HAP-1 (cell line): Measurements from ENCODE around the gene HNRNPK.
A peak's percentile ranks its signal among the peaks of the same experiment; 100 is the strongest.

Experiments used
- DNase-seq, 2 experiments: peaks; one replicate each; pipeline ENCODE4 v3.0.0-alpha.2; 2016 to 2020; ENCODE audit warnings: low spot score in 2 of 2
- H3K27me3 ChIP-seq: fragments of 250-450 bp; sonication (Bioruptor Pico); 2 replicates; pipeline ENCODE4 v1.5.1; 2020; ENCODE audit warnings: low read depth, mild to moderate bottlenecking, moderate library complexity
- H3K36me3 ChIP-seq: fragments of 250-450 bp; sonication (Bioruptor Pico); replicated peaks from 2 replicates; pipeline ENCODE4 v1.5.1; 2020; ENCODE audit warnings: mild to moderate bottlenecking
- H3K4me1 ChIP-seq: fragments of 250-450 bp; sonication (Bioruptor Pico); 2 replicates; pipeline ENCODE4 v1.5.1; 2020; ENCODE audit warnings: mild to moderate bottlenecking
- H3K4me3 ChIP-seq: fragments of 250-450 bp; sonication (Bioruptor Pico); 2 replicates; pipeline ENCODE4 v1.5.1; 2020; ENCODE audit warnings: mild to moderate bottlenecking, moderate library complexity
- H3K9me3 ChIP-seq: fragments of 250-450 bp; sonication (Bioruptor Pico); 2 replicates; pipeline ENCODE4 v1.5.1; 2020; ENCODE audit warnings: mild to moderate bottlenecking, moderate library complexity
- in situ Hi-C: fragments of 300-500 bp; cut with MboI; formaldehyde crosslinking; loops from 3 replicates; pipeline ENCODE4 v1.14.3; 2020; ENCODE audit warnings: low sequenced_read_pairs, inconsistent platforms, mixed read lengths

Gene HNRNPK

DNA sequence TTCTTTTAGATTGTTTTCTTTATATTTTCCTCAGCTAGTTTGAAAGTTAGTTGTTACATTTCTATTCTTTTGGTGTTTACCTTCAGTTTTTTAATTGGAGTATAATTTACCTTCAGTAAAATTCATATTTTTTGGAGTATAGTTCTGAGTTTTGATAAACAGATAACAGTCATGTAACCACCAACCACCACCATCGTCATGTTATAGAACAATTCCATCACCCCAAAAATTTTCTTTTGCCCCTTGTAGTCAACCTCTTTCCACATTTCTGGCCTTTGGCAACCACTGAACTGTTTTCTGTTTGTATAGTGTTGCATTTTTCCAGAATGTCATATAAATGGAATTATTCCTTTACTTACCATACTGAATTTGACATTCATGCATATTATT, 7.4 kb upstream of the HNRNPK start:
- Histone ChIP-seq H3K4me3 (no peak overlapping the region), H3K4me1 (peaks cover 27% of the 10 kb centered on the region), H3K36me3 (peaks cover 14% of the 10 kb centered on the region), H3K9me3 (no peaks in the 10 kb centered on the region), H3K27me3 (no peaks in the 10 kb centered on the region)
- no peak for DNase-seq
- in situ Hi-C loops, result loop anchor here (10.0 kb wide), 1 partner anchor 187 kb away; no protein-coding TSS in a partner anchor

DNA sequence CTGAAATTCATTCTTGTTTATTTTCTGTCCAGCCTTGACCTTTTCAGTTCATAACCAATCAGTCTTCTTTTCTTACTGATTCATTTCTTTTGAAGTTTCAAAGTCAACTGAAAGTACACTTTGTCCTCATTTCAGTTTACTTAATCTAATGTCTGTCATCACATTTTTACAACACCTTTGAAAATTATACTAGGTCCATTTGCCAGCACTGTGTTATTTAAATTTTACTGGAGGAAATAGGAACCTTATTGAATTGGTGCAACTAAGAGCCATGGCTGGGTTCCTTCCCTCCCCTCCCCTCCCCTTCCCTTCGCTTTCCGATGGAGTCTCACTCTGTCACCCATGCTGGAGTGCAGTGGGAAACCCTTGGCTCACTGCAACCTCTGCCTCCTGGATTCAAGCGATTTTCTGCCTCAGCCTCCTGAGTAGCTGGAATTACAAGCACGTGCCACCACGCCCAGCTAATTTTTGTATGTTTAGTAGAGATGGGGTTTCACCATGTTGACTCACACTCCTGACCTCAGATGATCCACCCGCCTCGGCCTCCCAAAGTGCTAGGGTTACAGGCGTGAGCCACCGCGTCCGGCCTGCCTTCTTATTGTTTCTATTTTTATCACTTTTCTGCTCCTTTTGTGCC, 6.9 kb upstream of the HNRNPK start:
- peaks cover 14% of the 10 kb centered on the region for H3K36me3 ChIP-seq
- H3K9me3 ChIP-seq, result no peaks in the 10 kb centered on the region
- H3K4me1 ChIP-seq, result peaks cover 27% of the 10 kb centered on the region
- no peak overlapping the region for H3K4me3 ChIP-seq
- DNase-seq, result peak; percentile 54 to 64
- in situ Hi-C loops, result loop anchor here (10.0 kb wide), 1 partner anchor 188 kb away; no protein-coding TSS in a partner anchor
- H3K27me3 ChIP-seq, result no peaks in the 10 kb centered on the region

DNA sequence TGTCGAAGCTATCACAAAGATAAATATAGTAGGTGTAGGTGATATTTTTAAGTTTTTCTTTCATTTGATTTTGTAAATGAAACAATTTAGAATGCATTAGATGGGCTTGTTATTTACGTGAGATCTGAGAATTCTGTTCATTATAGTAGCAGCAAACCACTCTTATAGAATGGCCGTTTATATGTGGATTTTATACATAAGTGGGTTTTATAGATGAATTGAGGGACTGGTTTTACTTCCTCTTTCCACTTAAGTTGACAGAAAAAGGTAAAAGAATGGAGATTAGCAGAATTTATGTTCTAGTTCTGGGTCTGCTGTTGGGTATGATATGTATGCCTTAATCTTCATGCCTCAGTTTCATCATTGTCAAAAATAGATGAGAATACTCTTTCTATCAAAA, 6.2 kb upstream of the HNRNPK start:
- Histone ChIP-seq H3K9me3 (no peaks in the 10 kb centered on the region), H3K36me3 (peaks cover 14% of the 10 kb centered on the region), H3K4me3 (no peak overlapping the region), H3K4me1 (peaks cover 27% of the 10 kb centered on the region), H3K27me3 (no peaks in the 10 kb centered on the region)
- in situ Hi-C loops, result loop anchor here (10.0 kb wide), 1 partner anchor 189 kb away; no protein-coding TSS in a partner anchor
- DNase-seq, result no peak

DNA sequence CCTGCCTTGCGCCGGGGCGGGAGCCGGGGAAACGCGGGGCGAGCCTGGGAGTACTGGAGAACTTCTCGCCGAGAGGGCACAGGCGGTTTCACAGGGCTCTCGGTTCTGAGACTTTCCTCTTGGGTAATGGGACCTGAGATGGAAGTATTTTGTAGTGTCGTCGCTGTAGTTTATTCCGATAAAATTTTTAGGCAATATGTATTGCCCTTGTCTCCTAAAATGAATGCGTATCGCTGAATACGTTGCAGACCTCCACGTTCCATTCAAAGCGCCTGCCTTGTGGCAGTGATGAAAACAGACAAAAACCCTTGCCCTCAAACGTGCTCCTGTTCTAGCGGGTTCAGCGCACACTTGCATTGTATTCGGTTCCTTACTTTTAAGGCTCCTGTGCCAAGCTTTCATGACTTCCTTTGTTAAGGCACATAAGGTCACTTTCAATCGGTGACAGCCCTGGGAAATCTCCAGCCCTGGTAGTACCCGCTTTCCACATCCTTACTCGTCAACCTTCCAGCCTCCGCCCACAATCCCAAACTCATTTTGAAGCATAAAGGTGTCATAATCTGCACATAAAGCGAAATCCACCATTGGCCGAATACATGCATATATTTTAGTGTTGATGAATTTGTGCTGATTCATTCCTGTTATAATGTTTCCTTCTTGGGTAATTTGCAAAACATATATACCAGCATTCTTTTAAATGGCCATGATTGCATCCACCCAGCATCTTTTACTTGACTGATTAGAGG, 1.3 kb upstream of the HNRNPK start:
- no peaks in the 10 kb centered on the region for H3K27me3 ChIP-seq
- peaks cover 39% of the 10 kb centered on the region for H3K36me3 ChIP-seq
- in situ Hi-C loops, result loop anchor here (10.0 kb wide), 1 partner anchor 194 kb away; no protein-coding TSS in a partner anchor
- H3K4me1 ChIP-seq, result peaks cover 30% of the 10 kb centered on the region
- H3K9me3 ChIP-seq, result no peaks in the 10 kb centered on the region
- peak; percentile 76 to 80 for DNase-seq
- peak overlapping the region; percentile 98 for H3K4me3 ChIP-seq

DNA sequence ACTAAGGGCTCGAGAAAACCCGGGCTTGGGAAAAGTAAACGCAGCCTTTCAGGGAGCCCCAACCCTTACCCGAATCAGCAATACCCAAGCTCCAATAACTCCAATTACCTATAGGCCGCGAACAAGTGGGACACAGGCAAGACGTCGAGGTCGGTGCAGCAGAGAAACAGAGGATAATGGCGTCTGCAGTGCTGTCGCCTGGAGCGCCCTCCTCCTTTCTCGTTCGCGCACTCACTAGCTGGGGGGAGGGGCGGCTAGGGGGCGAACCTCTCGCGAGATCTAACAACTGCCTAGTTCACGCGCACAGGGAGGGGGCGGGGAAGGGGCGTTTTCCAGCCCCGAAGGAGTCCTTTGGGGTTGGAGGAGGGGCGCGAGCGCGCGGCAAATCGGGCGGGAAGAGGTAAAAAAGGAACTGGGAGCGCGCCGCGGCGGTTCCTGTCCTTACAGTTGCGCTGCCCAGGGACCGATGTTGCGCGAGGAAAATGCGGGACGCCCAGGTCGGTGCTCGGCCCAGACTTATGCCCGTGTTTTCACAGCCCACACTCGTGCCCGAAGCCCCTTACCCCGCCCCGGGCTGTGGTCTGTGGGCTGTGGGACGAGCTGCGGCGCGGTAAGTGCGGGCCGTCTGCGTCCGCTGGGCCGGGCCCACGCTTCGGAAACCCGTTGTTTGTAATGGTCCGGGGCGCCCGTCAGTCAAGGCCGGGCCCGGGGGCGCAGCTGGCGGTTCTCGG, 545 bp upstream of the HNRNPK start, which contains the start of gene RMI1:
TSS of gene RMI1 (plus strand) at position 411 of the 731 bp plus-strand sequence. CDS start 20,182 bp downstream, outside the sequence.
- in situ Hi-C loops, result loop anchor here (10.0 kb wide), 1 partner anchor 194 kb away; no protein-coding TSS in a partner anchor
- H3K36me3 ChIP-seq, result peaks cover 47% of the 10 kb centered on the region
- H3K9me3 ChIP-seq, result no peaks in the 10 kb centered on the region
- peak; percentile 94 to 100 for DNase-seq
- H3K4me3 ChIP-seq, result peak within 1 kb of the TSS; percentile 98
- H3K27me3 ChIP-seq, result no peaks in the 10 kb centered on the region
- H3K4me1 ChIP-seq, result peaks cover 28% of the 10 kb centered on the region

- DNase-seq, result peak; percentile 64 to 91
- Histone ChIP-seq H3K9me3 (no peaks in the 10 kb centered on the region), H3K4me3 (peak overlapping the region; percentile 98), H3K36me3 (peaks cover 60% of the 10 kb centered on the region), H3K27me3 (no peaks in the 10 kb centered on the region), H3K4me1 (peaks cover 28% of the 10 kb centered on the region)
- in situ Hi-C loops, result no loop called here
These were observed 813 bp downstream of the HNRNPK start for GRCh38 chr9:83978992-83979811.

GRCh38 chr9:83977196-83977595, 2.8 kb downstream of the HNRNPK start:
- Histone ChIP-seq H3K4me3 (peak overlapping the region; percentile 98), H3K4me1 (peaks cover 17% of the 10 kb centered on the region), H3K9me3 (no peaks in the 10 kb centered on the region), H3K27me3 (no peaks in the 10 kb centered on the region), H3K36me3 (peaks cover 81% of the 10 kb centered on the region)
- in situ Hi-C loops, result no loop called here
- no peak for DNase-seq

GRCh38 chr9:83976372-83976771, 3.6 kb downstream of the HNRNPK start:
- Histone ChIP-seq H3K4me3 (no peak overlapping the region), H3K36me3 (peaks cover 89% of the 10 kb centered on the region), H3K9me3 (no peaks in the 10 kb centered on the region), H3K27me3 (no peaks in the 10 kb centered on the region), H3K4me1 (peaks cover 17% of the 10 kb centered on the region)
- DNase-seq, result no peak
- in situ Hi-C loops, result no loop called here

- Histone ChIP-seq H3K27me3 (no peaks in the 10 kb centered on the region), H3K4me1 (peaks cover 17% of the 10 kb centered on the region), H3K36me3 (peaks cover 96% of the 10 kb centered on the region), H3K4me3 (no peak overlapping the region), H3K9me3 (no peaks in the 10 kb centered on the region)
- DNase-seq, result no peak
- in situ Hi-C loops, result no loop called here
These were observed 4.7 kb downstream of the HNRNPK start for GRCh38 chr9:83975300-83975699.

- Histone ChIP-seq H3K36me3 (peaks cover 98% of the 10 kb centered on the region), H3K27me3 (no peaks in the 10 kb centered on the region), H3K9me3 (no peaks in the 10 kb centered on the region), H3K4me3 (no peak overlapping the region), H3K4me1 (peaks cover 10% of the 10 kb centered on the region)
- in situ Hi-C loops, result no loop called here
- no peak for DNase-seq
These were observed 7.7 kb downstream of the HNRNPK start for GRCh38 chr9:83972286-83972685.

DNA sequence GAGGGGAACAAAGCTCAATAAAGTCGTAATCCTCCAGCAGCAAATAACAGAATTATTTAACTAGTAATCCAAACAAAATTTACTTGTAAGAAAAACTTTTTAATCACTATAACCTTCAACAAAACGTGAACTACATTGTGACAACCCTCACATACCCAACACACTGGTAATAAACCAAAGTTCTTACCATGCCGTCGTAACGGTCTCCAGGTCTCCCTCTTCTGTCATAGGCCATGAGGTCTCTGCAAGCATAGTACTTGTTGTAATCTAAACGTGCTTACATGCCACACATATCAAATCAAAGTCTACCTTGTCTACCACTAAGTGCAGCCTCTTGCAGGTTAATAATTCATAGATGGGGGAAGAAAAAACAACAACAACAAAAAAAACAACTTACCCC, 8.5 kb downstream of the HNRNPK start:
- Histone ChIP-seq H3K4me3 (no peak overlapping the region), H3K4me1 (peaks cover 3% of the 10 kb centered on the region; the same call in 1 of the 2 replicates), H3K36me3 (peaks cover 98% of the 10 kb centered on the region), H3K9me3 (no peaks in the 10 kb centered on the region), H3K27me3 (no peaks in the 10 kb centered on the region)
- no peak for DNase-seq
- in situ Hi-C loops, result no loop called here

- in situ Hi-C loops, result no loop called here
- no peaks in the 10 kb centered on the region for H3K27me3 ChIP-seq
- peaks cover 82% of the 10 kb centered on the region for H3K36me3 ChIP-seq
- no peaks in the 10 kb centered on the region for H3K4me1 ChIP-seq
- H3K9me3 ChIP-seq, result no peaks in the 10 kb centered on the region
- DNase-seq, result no peak
- H3K4me3 ChIP-seq, result no peak overlapping the region
These were observed 10.4 kb downstream of the HNRNPK start for GRCh38 chr9:83969602-83970001.

- peaks cover 3% of the 10 kb centered on the region; the same call in 1 of the 2 replicates for H3K4me1 ChIP-seq
- H3K27me3 ChIP-seq, result no peaks in the 10 kb centered on the region
- in situ Hi-C loops, result no loop called here
- no peak overlapping the region for H3K4me3 ChIP-seq
- H3K36me3 ChIP-seq, result peaks cover 57% of the 10 kb centered on the region
- no peak for DNase-seq
- no peaks in the 10 kb centered on the region for H3K9me3 ChIP-seq
These were observed 12.9 kb downstream of the HNRNPK start for GRCh38 chr9:83967073-83967472.
